ENCODE measurements around the gene DDX27. TPM values are rescaled to one million over a fixed set of nuclear protein-coding genes. Genes with fewer than 3 reads are reported as not detected.

DDX27 gene
- polyA plus RNA-seq, 3 donors from 2014 or later = 14.3 to 41.9 (median 18.7) TPM

- DNase-seq = no peak
- peak overlapping the region in 4 of 6 donors; percentile 52 to 83 (median 66) for H3K27ac Mint-ChIP-seq
- peaks cover 56 to 72% of the 10 kb centered on the region in 2 donors for H3K4me1 Mint-ChIP-seq
- H3K9me3 Mint-ChIP-seq = peaks cover 20 to 69% (median 46%) of the 10 kb centered on the region in 6 donors
- peak overlapping the region in 1 of 5 donors; percentile 25 for H3K4me3 Mint-ChIP-seq
- H3K36me3 Mint-ChIP-seq = peaks cover 94 to 98% (median 97%) of the 10 kb centered on the region in 3 donors
- H3K27me3 Mint-ChIP-seq (ENCODE audit: low read depth in 3 of 3) = peaks cover 3 to 25% (median 6%) of the 10 kb centered on the region in 3 donors
These were observed 66.7 kb downstream of the DDX27 start for GRCh38 chr20:49285813-49286494.

GRCh38 chr20:49286689-49287551 is 67.7 kb downstream of the DDX27 start:
- peak in 1 of 3 donors; percentile 8 for DNase-seq
- peaks cover 20 to 59% (median 37%) of the 10 kb centered on the region in 6 donors for H3K9me3 Mint-ChIP-seq
- H3K4me1 Mint-ChIP-seq = peaks cover 47 to 62% of the 10 kb centered on the region in 2 donors
- peaks cover 0 to 15% (median 5%) of the 10 kb centered on the region in 3 donors for H3K27me3 Mint-ChIP-seq (ENCODE audit: low read depth in 3 of 3)
- peak overlapping the region in 1 of 5 donors; percentile 18 for H3K4me3 Mint-ChIP-seq
- H3K36me3 Mint-ChIP-seq = peaks cover 89 to 95% (median 94%) of the 10 kb centered on the region in 3 donors
- peak overlapping the region in 3 of 6 donors; percentile 34 to 64 (median 45) for H3K27ac Mint-ChIP-seq

DNA sequence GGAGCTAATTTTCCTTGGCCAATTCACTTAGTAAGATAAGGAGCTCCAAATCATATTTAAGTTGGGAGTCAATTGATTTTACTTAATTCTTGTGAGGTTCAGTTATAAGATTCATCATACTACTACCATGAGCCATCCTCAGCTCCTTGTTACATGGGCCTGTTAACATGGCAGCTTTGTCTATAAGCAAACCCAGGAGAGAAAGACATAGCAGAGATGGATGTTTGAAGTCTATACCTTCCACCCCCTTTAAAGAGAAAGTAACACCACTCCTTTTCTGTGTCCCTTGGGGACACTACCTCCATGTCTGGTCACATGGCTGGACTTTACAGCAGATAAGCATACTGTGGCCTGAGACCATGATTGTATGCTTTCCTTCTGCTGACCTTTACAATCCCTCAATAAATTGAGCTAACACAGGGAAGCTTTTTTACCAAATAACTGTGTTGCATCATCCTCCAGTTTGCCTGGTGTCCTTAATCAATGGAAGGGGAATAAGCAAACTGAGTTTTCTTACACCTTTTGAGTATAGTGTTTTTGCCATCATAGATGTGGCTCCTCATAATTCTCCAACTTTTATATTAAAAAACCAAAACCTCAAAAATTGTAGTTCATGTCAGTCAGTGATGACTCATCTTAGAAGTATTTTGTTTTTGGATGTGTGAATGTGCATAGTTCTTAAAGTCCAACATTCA is 68.5 kb downstream of the DDX27 start:
- Mint-ChIP-seq H3K9me3 (peaks cover 20 to 52% (median 34%) of the 10 kb centered on the region in 6 donors), H3K27ac (peak overlapping the region in 3 of 6 donors; percentile 24 to 64 (median 45)), H3K27me3 (ENCODE audit: low read depth in 3 of 3) (peaks cover 0 to 9% (median 0%) of the 10 kb centered on the region in 3 donors), H3K36me3 (peaks cover 82 to 91% (median 87%) of the 10 kb centered on the region in 3 donors), H3K4me3 (peak overlapping the region in 1 of 5 donors; percentile 25), H3K4me1 (peaks cover 39 to 54% of the 10 kb centered on the region in 2 donors)
- DNase-seq = no peak

GRCh38 chr20:49288250-49288751 is 69.1 kb downstream of the DDX27 start:
- H3K36me3 Mint-ChIP-seq = peaks cover 79 to 90% (median 81%) of the 10 kb centered on the region in 3 donors
- peak overlapping the region in 2 of 6 donors; percentile 29 to 72 for H3K27ac Mint-ChIP-seq
- no peak overlapping the region for H3K4me3 Mint-ChIP-seq
- peaks cover 0 to 6% (median 0%) of the 10 kb centered on the region in 3 donors for H3K27me3 Mint-ChIP-seq (ENCODE audit: low read depth in 3 of 3)
- DNase-seq = no peak
- peaks cover 33 to 48% of the 10 kb centered on the region in 2 donors for H3K4me1 Mint-ChIP-seq
- H3K9me3 Mint-ChIP-seq = peaks cover 20 to 47% (median 34%) of the 10 kb centered on the region in 6 donors

GRCh38 chr20:49288784-49289696 is 69.8 kb downstream of the DDX27 start:
- H3K4me1 Mint-ChIP-seq = peaks cover 25 to 41% of the 10 kb centered on the region in 2 donors
- no peak for DNase-seq
- H3K9me3 Mint-ChIP-seq = peaks cover 14 to 41% (median 29%) of the 10 kb centered on the region in 6 donors
- H3K36me3 Mint-ChIP-seq = peaks cover 71 to 87% (median 75%) of the 10 kb centered on the region in 3 donors
- H3K4me3 Mint-ChIP-seq = no peak overlapping the region
- peak overlapping the region in 3 of 6 donors; percentile 17 to 72 (median 18) for H3K27ac Mint-ChIP-seq
- peaks cover 0 to 4% (median 0%) of the 10 kb centered on the region in 3 donors for H3K27me3 Mint-ChIP-seq (ENCODE audit: low read depth in 3 of 3)

GRCh38 chr20:49290608-49291191 is 71.5 kb downstream of the DDX27 start:
- DNase-seq = no peak
- Mint-ChIP-seq H3K4me1 (peaks cover 11 to 24% of the 10 kb centered on the region in 2 donors), H3K4me3 (no peak overlapping the region), H3K27me3 (ENCODE audit: low read depth in 3 of 3) (peaks cover 0 to 4% (median 0%) of the 10 kb centered on the region in 3 donors), H3K27ac (peak overlapping the region in 2 of 6 donors; percentile 58 to 62), H3K36me3 (peaks cover 56 to 81% (median 64%) of the 10 kb centered on the region in 3 donors), H3K9me3 (peaks cover 12 to 28% (median 21%) of the 10 kb centered on the region in 6 donors)

- H3K27ac Mint-ChIP-seq = peak overlapping the region in 4 of 6 donors; percentile 36 to 62 (median 53)
- peaks cover 51 to 76% (median 59%) of the 10 kb centered on the region in 3 donors for H3K36me3 Mint-ChIP-seq
- peaks cover 8 to 23% of the 10 kb centered on the region in 2 donors for H3K4me1 Mint-ChIP-seq
- DNase-seq = no peak
- no peak overlapping the region for H3K4me3 Mint-ChIP-seq
- H3K27me3 Mint-ChIP-seq (ENCODE audit: low read depth in 3 of 3) = peaks cover 0 to 4% (median 0%) of the 10 kb centered on the region in 3 donors
- peaks cover 12 to 23% (median 16%) of the 10 kb centered on the region in 6 donors for H3K9me3 Mint-ChIP-seq
These were observed 72.0 kb downstream of the DDX27 start for GRCh38 chr20:49291200-49291599.

GRCh38 chr20:49292010-49292409 is 72.8 kb downstream of the DDX27 start:
- no peak for DNase-seq
- Mint-ChIP-seq H3K9me3 (peaks cover 6 to 15% (median 10%) of the 10 kb centered on the region in 6 donors), H3K4me1 (peaks cover 5 to 18% of the 10 kb centered on the region in 2 donors), H3K4me3 (no peak overlapping the region), H3K27me3 (ENCODE audit: low read depth in 3 of 3) (peaks cover 0 to 4% (median 0%) of the 10 kb centered on the region in 3 donors), H3K27ac (no peak overlapping the region), H3K36me3 (peaks cover 43 to 68% (median 51%) of the 10 kb centered on the region in 3 donors)

- peaks cover 32 to 64% (median 47%) of the 10 kb centered on the region in 3 donors for H3K36me3 Mint-ChIP-seq
- peaks cover 8 to 15% of the 10 kb centered on the region in 2 donors for H3K4me1 Mint-ChIP-seq
- no peak for DNase-seq
- no peak overlapping the region for H3K4me3 Mint-ChIP-seq
- no peaks in the 10 kb centered on the region for H3K27me3 Mint-ChIP-seq (ENCODE audit: low read depth in 3 of 3)
- H3K9me3 Mint-ChIP-seq = peaks cover 0 to 5% (median under 1%) of the 10 kb centered on the region in 6 donors
- peak overlapping the region in 1 of 6 donors; percentile 62 for H3K27ac Mint-ChIP-seq
These were observed 73.9 kb downstream of the DDX27 start for GRCh38 chr20:49293122-49293521.

Data from immature natural killer cell (primary cell).